Naive thymus-derived CD4-positive, alpha-beta T cell (primary cell): Measurements from ENCODE around the gene PTPN7. TPM values are rescaled to one million over a fixed set of nuclear protein-coding genes. Genes with fewer than 3 reads are reported as not detected.

Source experiments
- ATAC-seq: fragments of 150-1000 bp; cut with Tn5 transposase; 2 replicates; pipeline ENCODE4 v1.10.0; 2021; ENCODE audit warnings: mild to moderate bottlenecking, moderate library complexity
- CTCF ChIA-PET: fragments of 350-600 bp; sonication (Branson Sonifier 250); formaldehyde crosslinking; loops from one replicate; lab custom pipeline; 2021; ENCODE audit warnings: antibody characterized with exemption; lab: Charles Lee
- POLR2A ChIA-PET: fragments of 350-600 bp; sonication (Branson Sonifier 250); formaldehyde crosslinking; loops from one replicate; lab custom pipeline; 2021; ENCODE audit warnings: antibody characterized with exemption, inconsistent platforms; lab: Charles Lee
- DNase-seq, 9 donors: peaks; one replicate each; pipeline versions ENCODE4 v3.0.0 to v3.0.0-alpha.2; 2020 to 2022; ENCODE audit warnings: mixed read lengths in 1 of 9
- H3K27ac ChIP-seq: one replicate; pipeline ENCODE4 v1.7.0; 2013; ENCODE audit warnings: mild to moderate bottlenecking, low read depth, low read length, moderate library complexity
- H3K27me3 ChIP-seq, 2 donors: one replicate each; pipeline ENCODE4 v1.7.0; 2013; ENCODE audit warnings: low read length in 2 of 2, mild to moderate bottlenecking in 2 of 2, moderate library complexity in 2 of 2; ENCODE audit not compliant: control insufficient read depth in 2 of 2, insufficient read depth in 2 of 2
- H3K36me3 ChIP-seq, 3 experiments: 1 replicate in 2 of 3; 2 replicates in 1 of 3; pipeline ENCODE4 v1.7.0; 2013; ENCODE audit warnings: low read length in 3 of 3, mild to moderate bottlenecking in 3 of 3, moderate library complexity in 1 of 3; ENCODE audit not compliant: insufficient read depth in 3 of 3, control insufficient read depth in 2 of 3
- H3K4me1 ChIP-seq, 2 donors: one replicate each; pipeline ENCODE4 v1.7.0; 2013; ENCODE audit warnings: low read length in 2 of 2, mild to moderate bottlenecking in 2 of 2, moderate library complexity in 1 of 2; ENCODE audit not compliant: control insufficient read depth in 2 of 2, insufficient read depth in 2 of 2
- H3K4me3 ChIP-seq: 2 replicates; pipeline ENCODE4 v1.7.0; 2013; ENCODE audit warnings: mild to moderate bottlenecking, low read length
- H3K9me3 ChIP-seq, 3 experiments: 1 replicate in 2 of 3; 2 replicates in 1 of 3; pipeline ENCODE4 v1.7.0; 2013; ENCODE audit warnings: low read length in 3 of 3; ENCODE audit not compliant: control insufficient read depth in 2 of 3
- H3K27ac Mint-ChIP-seq, 9 donors: one replicate each; pipeline ENCODE4 v1.8.0; 2020 to 2022; ENCODE audit warnings: mixed read lengths in 9 of 9, mild to moderate bottlenecking in 8 of 9, moderate library complexity in 5 of 9, inconsistent platforms in 2 of 9
- H3K27me3 Mint-ChIP-seq, 5 donors: one replicate each; pipeline ENCODE4 v1.8.0; 2021 to 2022; ENCODE audit warnings: mixed read lengths in 5 of 5, mild to moderate bottlenecking in 1 of 5
- H3K36me3 Mint-ChIP-seq, 5 donors: one replicate each; pipeline ENCODE4 v1.8.0; 2020 to 2022; ENCODE audit warnings: mixed read lengths in 5 of 5, mild to moderate bottlenecking in 3 of 5, inconsistent platforms in 1 of 5
- H3K4me1 Mint-ChIP-seq, 7 donors: one replicate each; pipeline ENCODE4 v1.8.0; 2020 to 2022; ENCODE audit warnings: mixed read lengths in 7 of 7, mild to moderate bottlenecking in 3 of 7, inconsistent platforms in 1 of 7
- H3K4me3 Mint-ChIP-seq, 10 donors: one replicate each; pipeline ENCODE4 v1.8.0; 2020 to 2022; ENCODE audit warnings: mild to moderate bottlenecking in 10 of 10, mixed read lengths in 10 of 10, moderate library complexity in 6 of 10, inconsistent platforms in 2 of 10
- H3K9me3 Mint-ChIP-seq, 11 donors: one replicate each; pipeline ENCODE4 v1.8.0; 2020 to 2022; ENCODE audit warnings: mixed read lengths in 11 of 11, mild to moderate bottlenecking in 4 of 11, inconsistent platforms in 1 of 11, moderate library complexity in 1 of 11
- intact Hi-C, 2 donors: fragments of 100-400 bp; cut with micrococcal nuclease; formaldehyde crosslinking; loops; one replicate each; pipeline ENCODE4 v1.15.1; 2023
- polyA plus RNA-seq, 2 donors: library from polyadenylated mRNA; unstranded; fragments of 300-500 nt; fragmentation: Illumina TruSeq; gene quantifications; one replicate each; pipeline ENCODE4 v1.2.3, GENCODE V29; 2021
- total RNA-seq, 6 experiments: library from RNA in 5 of 6; stranded (reverse) in 5 of 6; gene quantifications; 1 replicate in 5 of 6; 2 replicates in 1 of 6; pipeline ENCODE4 v1.2.3 and lab custom pipeline; 2021 to 2026

Gene PTPN7
- total and polyA plus RNA-seq, 7 experiments from 2014 or later: 40.4 to 258 (median 78.6) TPM

DNA sequence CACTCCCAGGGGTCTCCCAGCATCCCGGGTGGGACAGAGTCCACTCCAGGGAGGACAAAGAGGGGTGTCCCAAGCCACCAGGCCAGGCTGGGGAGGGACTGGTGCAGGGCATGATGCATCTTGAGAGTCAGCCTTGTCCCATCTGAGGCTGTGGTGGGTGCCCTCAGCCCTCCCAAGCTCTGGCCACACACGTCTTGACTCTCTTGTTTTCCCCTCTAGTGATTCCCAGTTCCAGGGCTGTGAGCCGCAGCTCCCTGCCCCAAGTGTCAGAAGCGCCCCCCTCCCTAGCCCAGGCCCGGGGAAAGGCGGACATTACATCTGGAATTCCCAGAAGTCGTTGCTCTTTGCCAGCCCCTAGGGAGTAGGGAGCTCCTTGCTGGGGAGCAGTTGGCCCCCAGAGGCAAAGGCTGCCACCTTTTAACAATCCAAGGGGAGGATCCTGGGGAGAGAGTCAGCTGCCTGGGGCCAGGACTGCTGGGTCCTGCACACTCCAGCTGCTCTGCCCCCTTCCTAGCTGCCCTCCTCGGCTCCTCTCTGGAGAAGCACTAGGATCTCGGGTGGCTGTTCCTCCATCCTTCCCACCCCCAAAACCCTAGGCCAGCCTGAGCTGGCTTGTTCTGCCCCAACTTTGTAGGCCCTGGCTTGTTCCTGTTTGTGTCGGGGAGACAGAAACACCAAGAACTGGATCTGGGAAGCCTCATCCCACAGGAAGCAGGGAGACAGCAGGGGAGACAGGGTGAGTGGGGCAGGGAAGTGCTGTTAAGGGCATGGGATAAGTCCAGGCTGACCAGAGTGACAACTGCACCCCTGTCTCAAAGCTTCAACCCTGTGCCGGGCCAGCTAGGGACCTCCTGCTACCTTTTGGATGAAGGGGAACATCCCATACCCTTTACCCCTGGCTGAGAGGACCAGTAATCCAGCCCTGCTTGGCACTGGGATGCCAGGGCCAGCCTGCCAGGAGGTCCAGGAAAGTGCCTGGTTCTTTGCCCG, 3.2 kb upstream of the PTPN7 start:
- peaks cover 0 to 16% (median 0%) of the 10 kb centered on the region in 5 donors for H3K36me3 Mint-ChIP-seq
- H3K36me3 ChIP-seq: no peaks in the 10 kb centered on the region
- H3K9me3 ChIP-seq: no peaks in the 10 kb centered on the region
- intact Hi-C loops: loop anchor here (1.0 to 10.0 kb wide), 6 partner anchors 8 to 1161 kb away; partner anchors contain the start of genes CYB5R1 (in 1 of the 2), PCAT6 (in 1 of the 2) and TMEM183A (in 1 of the 2)
- ChIA-PET POLR2A (interaction anchor here (0.9 to 4.3 kb wide), 3 partner anchors 11 to 188 kb away, joined by 3 to 54 read pairs (median 12); partner anchors contain the start of gene ARL8A), CTCF (interaction anchor here (1.2 to 1.8 kb wide), 3 partner anchors 9 to 180 kb away, joined by 3 to 5 read pairs (median 4); no protein-coding TSS in a partner anchor)
- DNase-seq (no peak), ATAC-seq (no peak)
- H3K9me3 Mint-ChIP-seq: no peaks in the 10 kb centered on the region
- peaks cover 39 to 83% (median 75%) of the 10 kb centered on the region in 7 donors for H3K4me1 Mint-ChIP-seq
- H3K4me3 Mint-ChIP-seq: peak overlapping the region; percentile 29 to 99 (median 80)
- H3K27ac Mint-ChIP-seq: peak overlapping the region in 6 of 9 donors; percentile 17 to 98 (median 78)
- H3K27ac ChIP-seq: no peak overlapping the region
- H3K4me1 ChIP-seq: peaks cover 64 to 69% of the 10 kb centered on the region in 2 donors
- H3K27me3 Mint-ChIP-seq: no peaks in the 10 kb centered on the region
- no peaks in the 10 kb centered on the region for H3K27me3 ChIP-seq
- peak overlapping the region; percentile 98 for H3K4me3 ChIP-seq

GRCh38 chr1:202162418-202163280, 2.2 kb upstream of the PTPN7 start:
- Mint-ChIP-seq H3K9me3 (no peaks in the 10 kb centered on the region), H3K4me1 (peaks cover 47 to 92% (median 85%) of the 10 kb centered on the region in 7 donors), H3K27ac (peak overlapping the region in 8 of 9 donors; percentile 15 to 98 (median 76)), H3K27me3 (no peaks in the 10 kb centered on the region), H3K4me3 (peak overlapping the region; percentile 45 to 99 (median 96)), H3K36me3 (peaks cover 0 to 20% (median 0%) of the 10 kb centered on the region in 5 donors)
- Histone ChIP-seq H3K4me1 (peaks cover 73 to 78% of the 10 kb centered on the region in 2 donors), H3K27ac (peak overlapping the region; percentile 33), H3K4me3 (peak overlapping the region; percentile 98), H3K36me3 (peaks cover 0 to 7% (median 0%) of the 10 kb centered on the region in 3 experiments), H3K9me3 (no peaks in the 10 kb centered on the region), H3K27me3 (no peaks in the 10 kb centered on the region)
- ATAC-seq (no peak), DNase-seq (peak in 1 of 9 donors; percentile 18)
- CTCF ChIA-PET: interaction anchor here (1.2 to 1.8 kb wide), 3 partner anchors 9 to 181 kb away, joined by 3 to 5 read pairs (median 4); no protein-coding TSS in a partner anchor
- POLR2A ChIA-PET: interaction anchor here (0.6 to 4.3 kb wide), 4 partner anchors 10 to 238 kb away, joined by 3 to 54 read pairs (median 8); partner anchors contain the start of gene ARL8A
- intact Hi-C loops: loop anchor here (5.0 to 10.0 kb wide), 4 partner anchors 650 to 1162 kb away; partner anchors contain the start of genes CYB5R1 (in 1 of the 2), PCAT6 (in 1 of the 2) and TMEM183A (in 1 of the 2)

DNA sequence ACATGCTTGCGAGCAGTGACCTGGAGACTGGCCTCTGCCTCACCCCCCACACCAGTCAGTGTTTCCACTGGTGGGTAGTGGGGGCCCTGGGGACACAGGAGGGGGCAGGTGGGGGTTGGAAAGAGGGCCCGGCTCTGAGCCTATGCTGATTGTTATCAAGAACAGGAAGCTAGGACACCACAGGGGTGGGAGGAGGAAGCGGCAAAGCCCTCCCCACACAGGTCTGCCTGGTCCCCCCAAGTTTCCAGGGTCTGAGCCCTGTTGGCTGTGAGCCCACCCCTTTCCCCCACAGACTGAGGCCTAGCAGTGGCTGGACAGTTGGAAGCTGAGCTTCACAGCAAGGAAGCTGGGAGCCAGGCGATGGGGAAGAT, 1.6 kb upstream of the PTPN7 start:
- Mint-ChIP-seq H3K27ac (peak overlapping the region in 6 of 9 donors; percentile 17 to 98 (median 98)), H3K4me1 (peaks cover 47 to 97% (median 89%) of the 10 kb centered on the region in 7 donors), H3K4me3 (peak overlapping the region; percentile 54 to 99 (median 98)), H3K9me3 (no peaks in the 10 kb centered on the region), H3K36me3 (peaks cover 0 to 22% (median 0%) of the 10 kb centered on the region in 5 donors), H3K27me3 (no peaks in the 10 kb centered on the region)
- no peaks in the 10 kb centered on the region for H3K9me3 ChIP-seq
- peaks cover 0 to 13% (median 0%) of the 10 kb centered on the region in 3 experiments for H3K36me3 ChIP-seq
- CTCF ChIA-PET: interaction anchor here (1.8 kb wide), 1 partner anchor 25 kb away, joined by 5 read pairs; no protein-coding TSS in a partner anchor
- H3K27ac ChIP-seq: peak overlapping the region; percentile 90
- DNase-seq (peak in 4 of 9 donors; percentile 19 to 71 (median 41)), ATAC-seq (no peak)
- H3K4me1 ChIP-seq: peaks cover 76 to 82% of the 10 kb centered on the region in 2 donors
- POLR2A ChIA-PET: interaction anchor here (0.6 to 4.3 kb wide), 4 partner anchors 9 to 239 kb away, joined by 3 to 54 read pairs (median 8); partner anchors contain the start of gene ARL8A
- intact Hi-C loops: loop anchor here (5.0 to 10.0 kb wide), 4 partner anchors 650 to 1163 kb away; partner anchors contain the start of genes CYB5R1 (in 1 of the 2), PCAT6 (in 1 of the 2) and TMEM183A (in 1 of the 2)
- H3K4me3 ChIP-seq: peak overlapping the region; percentile 98
- no peaks in the 10 kb centered on the region for H3K27me3 ChIP-seq

DNA sequence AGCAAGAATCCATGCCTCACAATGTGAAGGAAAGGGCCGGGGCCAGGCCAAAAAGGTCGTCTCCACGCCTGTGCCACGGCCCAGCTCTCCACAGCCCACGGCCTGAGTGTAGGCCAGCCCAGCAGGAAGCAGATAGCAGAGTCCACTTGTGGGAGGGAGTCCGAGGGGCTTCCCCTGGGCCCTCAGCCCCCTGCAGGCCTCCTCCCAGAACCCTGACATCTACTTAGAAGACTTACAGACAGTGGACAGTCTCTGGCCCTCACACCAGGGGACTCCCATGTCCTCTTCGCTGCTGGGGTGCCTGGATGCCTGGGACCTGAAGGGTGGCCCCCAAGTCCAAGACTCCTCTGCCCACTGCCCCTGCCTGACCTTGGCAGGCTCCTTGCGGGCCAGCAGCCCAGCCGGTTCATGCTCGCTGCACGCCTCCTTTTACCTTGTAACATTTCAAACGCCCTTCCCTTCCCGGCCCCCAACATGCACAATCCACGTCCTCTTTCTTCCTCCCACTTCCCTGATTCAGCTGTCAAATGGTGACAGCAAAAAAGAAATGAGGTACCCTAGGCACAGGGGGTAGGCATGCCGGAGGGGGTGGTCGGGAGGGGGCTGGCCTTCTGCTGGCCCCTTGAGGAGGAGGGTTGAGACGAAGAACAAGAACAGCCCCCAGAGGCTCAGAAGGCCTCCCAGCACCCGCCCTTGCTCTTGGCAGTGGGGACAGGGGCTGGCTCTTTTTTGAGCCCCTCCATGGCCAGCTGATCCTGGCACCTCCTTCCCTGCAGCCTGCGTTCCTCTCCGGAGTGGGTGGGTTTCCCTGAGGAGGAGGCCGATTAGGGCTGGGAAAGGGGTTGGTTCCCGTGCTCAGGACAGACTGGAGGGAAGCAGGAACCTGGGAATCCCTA, 997 bp upstream of the PTPN7 start:
- Histone ChIP-seq H3K27ac (peak overlapping the region; percentile 90), H3K9me3 (no peaks in the 10 kb centered on the region), H3K27me3 (no peaks in the 10 kb centered on the region), H3K4me3 (peak overlapping the region; percentile 98), H3K36me3 (peaks cover 0 to 19% (median 0%) of the 10 kb centered on the region in 3 experiments), H3K4me1 (peaks cover 82 to 87% of the 10 kb centered on the region in 2 donors)
- peak overlapping the region; percentile 97 to 99 (median 98) for H3K27ac Mint-ChIP-seq
- CTCF ChIA-PET: interaction anchor here (1.0 to 1.8 kb wide), 5 partner anchors 10 to 162 kb away, joined by 4 to 7 read pairs (median 6); no protein-coding TSS in a partner anchor
- no peaks in the 10 kb centered on the region for H3K9me3 Mint-ChIP-seq
- H3K4me3 Mint-ChIP-seq: peak overlapping the region; percentile 71 to 99 (median 98)
- no peaks in the 10 kb centered on the region for H3K27me3 Mint-ChIP-seq
- intact Hi-C loops: loop anchor here (2.0 to 10.0 kb wide), 5 partner anchors 651 to 1163 kb away; partner anchors contain the start of genes CYB5R1 (in 1 of the 2), PCAT6 (in 1 of the 2), RABIF (in 1 of the 2) and TMEM183A (in 1 of the 2)
- ATAC-seq (no peak), DNase-seq (no peak)
- peaks cover 47 to 98% (median 85%) of the 10 kb centered on the region in 7 donors for H3K4me1 Mint-ChIP-seq
- POLR2A ChIA-PET: interaction anchor here (0.9 to 4.3 kb wide), 2 partner anchors 13 to 16 kb away, joined by 3 to 54 read pairs; partner anchors contain the start of gene ARL8A
- H3K36me3 Mint-ChIP-seq: peaks cover 0 to 22% (median 0%) of the 10 kb centered on the region in 5 donors
